HG03575 (cell line): Measurements from ENCODE around the gene TMEM26.

Source experiments
- ATAC-seq: cut with Tn5 transposase; IDR thresholded peaks from one replicate; pipeline ENCODE4 v1.9.1; 2021; ENCODE audit not compliant: unreplicated experiment, insufficient number of reproducible peaks, low FRiP score; ENCODE audit errors: extremely low read depth

Gene TMEM26

DNA sequence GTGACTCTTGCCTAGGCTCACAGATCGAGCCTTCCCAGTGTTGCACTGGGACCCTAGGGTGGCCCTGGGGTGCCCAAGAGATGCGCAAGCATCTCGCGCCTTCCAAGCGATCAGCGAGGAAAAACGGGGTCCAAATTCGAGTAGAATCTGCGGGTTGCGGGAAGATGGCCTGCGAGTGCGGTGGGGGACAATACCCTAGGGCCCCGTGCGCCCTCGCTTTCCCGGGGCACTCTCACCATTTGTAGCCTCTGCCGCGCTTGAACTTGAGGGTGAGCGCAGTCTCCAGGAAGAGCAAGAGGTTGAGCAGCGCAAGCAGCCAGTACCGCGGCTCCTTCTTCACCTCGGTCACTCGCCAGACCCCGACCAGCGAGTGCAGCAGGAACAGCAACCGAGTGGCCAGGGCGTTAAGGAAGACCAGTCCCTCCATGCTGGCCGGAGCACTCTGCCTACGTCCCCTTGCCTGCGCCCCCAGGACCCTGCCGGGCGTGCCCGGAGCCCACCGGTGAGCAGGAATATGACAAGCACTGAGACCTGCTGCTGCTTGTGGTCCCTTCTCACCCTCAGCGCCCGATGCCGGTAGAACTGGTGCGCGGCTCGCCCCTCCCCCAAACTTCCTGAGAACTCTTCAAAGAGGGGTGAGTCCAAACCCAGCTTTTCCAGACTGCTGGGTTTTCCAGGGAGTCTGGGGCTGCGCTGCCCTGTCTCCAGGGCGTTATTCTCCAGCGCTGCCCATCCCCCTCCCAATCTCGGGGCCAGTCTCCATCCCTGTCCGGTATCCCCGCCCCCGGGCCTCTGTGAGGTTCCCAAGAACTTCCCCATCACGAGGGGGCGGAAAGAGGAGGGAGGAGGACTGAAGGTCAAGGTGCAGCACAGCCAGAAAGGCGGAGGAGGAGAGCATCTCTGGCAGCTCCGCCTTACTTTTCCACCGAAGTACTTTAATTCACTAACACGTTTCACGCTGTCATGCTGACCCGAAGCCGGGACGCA, at the start of gene TMEM26:
TSS of gene TMEM26 (minus strand) at position 727 of the 987 bp plus-strand sequence. CDS start at position 427, 300 bp downstream.
- no peak for ATAC-seq

DNA sequence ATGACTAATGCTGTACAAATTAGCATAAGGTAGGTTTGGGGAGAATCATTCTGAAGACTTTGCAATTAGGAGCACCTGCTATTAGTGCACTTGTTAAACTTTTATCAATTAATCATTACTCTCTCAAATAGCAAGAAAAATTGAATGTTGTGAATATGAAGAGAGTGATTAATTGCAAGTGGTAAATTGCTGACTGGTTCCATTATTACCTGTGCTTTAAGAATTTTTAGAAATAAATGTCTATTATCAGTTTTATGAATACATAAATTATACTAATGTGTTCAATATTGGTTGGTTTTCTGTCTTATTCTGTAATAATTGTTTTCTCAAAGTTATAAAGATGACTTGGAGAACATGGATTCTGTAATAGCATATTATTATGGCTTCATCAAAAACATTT, 47.3 kb upstream of the TMEM26 start:
- ATAC-seq, result no peak

DNA sequence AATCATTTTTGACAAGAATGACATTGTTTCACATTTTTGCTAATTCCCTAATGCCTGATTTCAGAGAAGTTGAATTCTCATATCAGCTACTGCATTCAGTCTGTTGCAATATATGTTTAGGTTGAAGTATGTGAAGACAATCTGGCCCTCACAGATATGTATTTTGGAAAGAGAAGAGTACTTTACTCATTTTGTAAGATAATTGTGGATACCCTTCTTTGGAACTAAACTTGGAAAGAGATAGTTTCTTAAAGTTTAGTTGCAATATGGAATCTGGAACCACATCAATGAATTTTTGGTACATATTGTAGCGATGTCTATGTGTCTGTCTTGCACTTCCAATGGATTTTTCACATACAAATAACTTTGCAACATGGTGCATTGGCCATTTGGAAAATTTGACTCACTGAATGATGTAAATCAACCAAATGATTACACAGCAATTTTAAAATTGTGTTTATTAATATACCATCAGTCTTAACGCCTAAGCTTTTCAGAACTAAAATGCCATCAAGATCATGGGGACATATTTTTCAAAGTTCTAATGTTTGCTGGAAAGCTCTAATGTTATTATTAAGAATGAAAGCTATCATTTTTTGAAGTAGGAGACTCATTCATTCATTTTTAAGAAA, 39.3 kb upstream of the TMEM26 start:
- no peak for ATAC-seq

DNA sequence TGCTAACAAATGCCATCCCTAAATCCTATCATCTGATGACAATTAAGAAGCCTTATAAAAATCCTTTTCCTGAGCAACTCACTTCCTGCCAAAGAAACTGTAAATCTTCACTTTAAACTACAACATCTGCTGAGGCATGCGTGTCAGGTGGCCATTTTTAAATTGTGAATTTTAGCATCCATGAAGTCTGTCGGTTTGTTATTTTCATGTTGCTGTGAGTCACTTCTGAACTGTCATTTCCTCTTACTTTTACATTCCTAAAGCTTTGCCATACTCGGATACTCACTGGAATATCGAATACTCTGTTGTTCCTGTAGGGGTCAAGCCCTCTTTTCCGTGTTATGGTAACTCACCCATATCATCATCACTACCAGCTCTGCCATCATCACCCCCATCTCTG, 34.3 kb upstream of the TMEM26 start:
- no peak for ATAC-seq

DNA sequence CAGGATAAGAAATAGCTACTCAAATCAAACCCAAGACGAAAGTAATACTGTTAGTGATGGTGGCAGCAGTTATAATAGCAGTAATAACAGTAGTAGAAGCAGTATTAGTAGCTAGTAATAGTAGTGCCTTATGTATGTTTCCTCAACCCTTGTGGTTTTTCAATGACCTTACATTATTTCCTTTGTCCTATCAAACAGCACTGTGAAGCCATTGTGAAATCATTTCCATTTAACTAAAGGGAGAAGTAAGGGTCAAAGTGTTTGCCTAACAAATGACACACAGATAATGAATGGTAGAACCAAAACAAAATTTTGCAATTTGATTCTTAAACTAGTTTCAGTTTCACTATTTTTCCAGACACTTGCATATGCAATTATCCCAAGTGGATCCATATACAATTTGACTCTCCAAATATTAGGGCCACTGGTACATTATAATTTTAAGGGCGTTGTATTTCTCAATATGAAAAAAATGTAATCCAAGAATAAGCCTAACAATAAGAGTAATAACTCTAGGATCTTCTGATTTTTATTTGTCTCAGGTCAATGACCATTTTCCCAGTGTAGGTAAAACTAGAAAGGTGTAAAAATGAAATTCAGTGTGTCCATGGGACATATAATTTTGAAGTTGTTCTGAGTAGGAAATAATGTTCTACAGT, 33.7 kb upstream of the TMEM26 start:
- ATAC-seq, result no peak

DNA sequence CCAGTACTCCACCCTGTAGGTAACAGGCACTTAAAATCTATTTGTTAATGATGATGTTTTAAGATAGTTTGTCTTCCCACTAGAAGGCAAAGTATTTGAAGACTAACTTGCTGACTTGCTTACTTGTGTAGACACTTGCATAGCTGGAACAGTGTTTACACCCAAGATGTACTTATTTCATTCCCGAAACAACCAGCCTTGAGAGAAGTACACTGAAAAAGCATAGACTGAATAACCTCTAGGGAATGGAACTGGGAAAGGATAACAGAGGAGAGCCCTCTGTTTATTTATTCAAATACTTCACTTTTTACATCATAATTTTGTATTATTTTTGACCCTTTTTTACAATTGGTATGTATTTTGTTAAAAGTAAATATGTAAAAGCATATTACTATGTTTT, 33.1 kb upstream of the TMEM26 start:
- ATAC-seq, result no peak

DNA sequence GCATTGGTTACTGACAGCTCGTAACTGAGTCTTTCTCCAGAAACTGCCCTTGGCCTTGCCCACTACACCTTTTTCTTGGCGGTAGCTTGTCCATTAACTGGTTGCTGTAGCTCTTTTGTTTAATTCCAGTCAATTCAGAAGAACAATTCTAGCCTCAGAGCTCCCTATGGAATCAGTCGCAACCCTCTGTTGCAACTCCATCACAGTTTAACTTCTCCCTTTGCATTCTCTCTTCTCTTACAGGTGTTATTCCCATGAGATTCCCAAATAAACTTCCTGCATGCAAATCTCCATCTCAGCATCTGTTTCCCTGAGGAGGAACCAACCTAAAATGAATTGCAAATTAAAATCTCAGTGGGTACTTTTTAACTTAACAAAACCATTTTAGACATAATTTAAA, 28.4 kb upstream of the TMEM26 start:
- no peak for ATAC-seq

DNA sequence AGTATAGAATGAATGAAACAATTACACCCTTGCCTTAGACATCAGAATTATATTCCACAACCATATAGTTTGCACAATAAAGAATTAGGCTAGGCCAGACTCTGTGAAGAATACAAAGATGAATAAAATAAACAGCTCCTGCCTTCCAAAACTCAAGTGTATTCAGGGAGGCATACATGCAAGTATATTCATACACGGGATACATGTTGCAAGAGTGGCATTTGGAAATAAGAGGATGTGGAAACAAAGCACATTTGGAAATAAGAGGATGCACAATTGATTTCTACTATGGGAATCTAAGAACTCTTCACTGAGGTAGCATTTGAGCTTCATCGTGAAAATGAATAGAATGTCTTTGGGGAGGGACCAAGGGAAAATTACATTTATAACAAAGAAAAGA, 27.0 kb upstream of the TMEM26 start:
- no peak for ATAC-seq

DNA sequence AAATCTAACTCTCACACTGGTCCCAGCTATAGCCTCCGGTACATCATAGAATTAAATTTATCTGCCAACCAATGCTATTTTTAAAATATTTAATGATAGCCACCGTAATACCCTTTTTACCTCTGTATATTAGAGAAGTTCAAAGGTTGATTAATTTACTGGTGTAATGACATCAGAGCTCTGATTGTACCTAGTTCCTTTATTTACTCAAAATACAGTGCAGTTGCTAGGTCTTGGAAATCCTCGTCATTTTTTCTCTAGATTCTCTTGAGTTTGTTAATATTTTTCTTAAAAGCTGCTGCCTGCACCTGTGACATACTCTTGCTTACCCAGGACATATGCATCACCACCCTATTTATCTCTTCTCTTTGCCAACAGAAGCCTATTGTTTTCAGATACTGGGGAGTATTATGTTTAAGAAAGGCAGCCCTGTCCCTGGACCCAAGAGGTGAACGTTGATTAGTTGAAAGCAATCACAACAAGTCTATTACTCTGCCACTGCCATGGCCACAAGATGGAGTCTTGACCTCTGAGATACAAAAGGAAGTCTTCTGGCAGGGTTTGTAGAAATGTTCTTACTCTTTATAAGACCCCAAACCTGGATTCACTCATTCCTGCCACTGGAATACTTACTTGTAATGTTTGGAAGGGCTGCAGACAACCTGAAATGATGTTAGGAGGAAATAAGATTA, 25.6 kb upstream of the TMEM26 start:
- ATAC-seq, result no peak

DNA sequence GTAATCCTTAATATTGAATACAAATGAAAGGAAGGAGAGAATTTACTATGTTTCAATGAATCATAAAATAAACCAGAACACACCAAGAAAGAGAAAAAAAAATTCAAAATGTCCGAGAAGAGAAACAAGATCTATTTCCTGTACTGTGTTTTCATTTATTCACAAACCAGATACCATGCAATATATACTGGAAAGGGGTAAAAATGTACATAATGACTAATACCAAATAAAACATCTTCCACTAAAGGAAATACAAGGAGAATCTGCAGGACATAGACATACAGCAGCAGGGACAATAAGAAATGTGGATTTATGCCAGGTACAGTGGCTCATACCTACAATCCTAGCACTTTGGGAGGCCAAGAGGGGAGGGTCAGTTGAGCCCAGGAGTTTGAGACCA, 24.3 kb upstream of the TMEM26 start:
- ATAC-seq, result no peak

DNA sequence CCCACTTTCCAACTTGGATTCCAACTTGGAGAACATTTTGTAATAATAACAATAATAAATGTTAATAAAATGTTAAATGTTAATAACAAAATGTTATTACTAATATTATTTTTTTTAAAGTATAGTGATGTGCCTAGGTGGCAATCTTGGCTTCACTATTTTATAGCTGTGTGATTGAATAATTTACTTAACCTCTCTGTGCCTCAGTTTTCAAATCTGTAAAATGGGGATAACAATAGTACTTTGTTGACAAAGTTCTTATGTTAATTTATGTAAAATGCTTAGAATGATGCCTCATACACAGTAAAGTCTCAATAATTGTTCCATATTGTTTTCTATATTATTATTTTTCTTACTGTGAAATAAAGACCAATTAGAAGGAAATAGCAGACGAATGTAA, 23.3 kb upstream of the TMEM26 start:
- ATAC-seq, result no peak

DNA sequence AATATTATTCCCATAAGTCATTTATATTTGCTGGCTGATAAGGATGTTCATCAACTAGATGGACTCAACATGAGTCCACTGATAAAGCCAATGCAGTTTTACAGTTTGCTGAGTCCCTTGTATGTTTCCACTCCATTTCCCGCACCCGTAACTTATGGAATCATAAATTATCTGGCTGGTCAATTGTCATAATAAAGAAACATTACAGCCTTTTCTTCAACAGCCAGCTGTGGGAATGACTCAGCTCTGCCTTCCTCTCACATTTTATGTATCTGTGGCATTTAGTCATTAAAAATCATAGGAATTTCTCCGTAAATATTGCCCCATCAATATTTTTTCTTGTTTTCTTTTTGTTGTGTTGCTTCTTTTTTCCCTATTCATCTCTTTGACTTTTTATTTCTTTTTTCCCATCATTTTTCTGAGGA, 22.3 kb upstream of the TMEM26 start:
- ATAC-seq, result no peak

DNA sequence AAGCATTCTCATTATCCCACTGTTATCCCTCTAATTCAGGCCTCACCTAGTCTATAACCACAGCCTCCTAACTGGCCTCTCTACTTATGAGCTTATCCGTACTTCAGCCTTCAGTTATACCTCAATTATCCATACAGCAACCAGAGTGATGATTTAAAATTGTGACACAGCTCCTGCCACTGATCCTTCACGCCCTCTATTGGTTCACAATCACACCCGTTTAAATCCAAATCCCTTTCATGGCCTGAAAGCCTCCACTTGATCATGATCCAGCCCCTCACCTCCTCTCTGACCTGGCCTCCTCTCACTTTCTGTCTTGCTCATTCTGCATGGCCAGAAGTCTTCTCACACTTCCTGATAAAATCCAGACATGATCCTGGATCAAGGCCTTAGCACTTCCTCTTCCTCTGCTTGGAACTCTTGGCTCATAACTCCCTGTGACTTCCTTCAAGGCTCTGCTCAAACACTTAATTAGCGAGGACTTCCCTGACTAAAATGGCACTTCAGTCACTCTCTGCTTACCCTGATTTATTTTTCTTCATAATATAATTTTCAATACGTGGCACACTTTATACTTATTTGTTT, 19.0 kb upstream of the TMEM26 start:
- no peak for ATAC-seq

DNA sequence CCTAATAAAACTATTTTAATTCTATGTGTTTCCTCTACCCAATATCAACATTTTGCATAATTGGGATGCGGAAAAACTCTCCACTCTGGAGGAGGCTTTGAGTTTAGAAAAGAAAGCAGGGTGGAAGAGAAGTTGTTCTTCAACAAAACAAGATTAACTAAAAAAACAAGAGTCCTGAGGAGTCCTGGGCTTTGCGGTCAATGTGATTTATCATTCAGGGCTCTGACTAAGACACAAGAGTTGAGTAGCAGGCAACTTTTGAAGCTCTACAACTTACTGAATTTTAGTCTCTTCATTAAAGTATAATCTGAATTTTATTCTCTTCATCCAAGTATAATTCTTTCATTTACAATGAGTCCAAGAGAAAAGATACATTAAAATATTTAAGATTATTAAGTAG, 18.3 kb upstream of the TMEM26 start:
- ATAC-seq, result no peak

DNA sequence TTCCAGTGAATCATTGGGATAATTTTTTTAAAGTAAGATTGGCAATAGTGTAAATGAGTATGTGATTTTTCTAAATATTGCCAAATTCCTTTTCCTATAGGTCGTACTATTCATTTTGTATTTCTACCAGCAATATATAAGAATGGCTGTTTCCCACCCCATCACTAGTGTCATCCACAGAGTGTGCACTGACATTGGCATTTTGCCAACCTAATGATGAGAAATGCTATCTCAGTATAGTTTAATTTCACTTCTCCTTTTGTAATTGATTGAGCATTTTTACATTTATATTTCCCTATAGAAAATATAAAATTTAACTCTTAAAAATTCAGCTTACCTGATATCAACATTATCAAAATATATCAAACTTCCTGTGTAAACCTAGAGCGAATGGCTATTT, 17.6 kb upstream of the TMEM26 start:
- ATAC-seq, result no peak

DNA sequence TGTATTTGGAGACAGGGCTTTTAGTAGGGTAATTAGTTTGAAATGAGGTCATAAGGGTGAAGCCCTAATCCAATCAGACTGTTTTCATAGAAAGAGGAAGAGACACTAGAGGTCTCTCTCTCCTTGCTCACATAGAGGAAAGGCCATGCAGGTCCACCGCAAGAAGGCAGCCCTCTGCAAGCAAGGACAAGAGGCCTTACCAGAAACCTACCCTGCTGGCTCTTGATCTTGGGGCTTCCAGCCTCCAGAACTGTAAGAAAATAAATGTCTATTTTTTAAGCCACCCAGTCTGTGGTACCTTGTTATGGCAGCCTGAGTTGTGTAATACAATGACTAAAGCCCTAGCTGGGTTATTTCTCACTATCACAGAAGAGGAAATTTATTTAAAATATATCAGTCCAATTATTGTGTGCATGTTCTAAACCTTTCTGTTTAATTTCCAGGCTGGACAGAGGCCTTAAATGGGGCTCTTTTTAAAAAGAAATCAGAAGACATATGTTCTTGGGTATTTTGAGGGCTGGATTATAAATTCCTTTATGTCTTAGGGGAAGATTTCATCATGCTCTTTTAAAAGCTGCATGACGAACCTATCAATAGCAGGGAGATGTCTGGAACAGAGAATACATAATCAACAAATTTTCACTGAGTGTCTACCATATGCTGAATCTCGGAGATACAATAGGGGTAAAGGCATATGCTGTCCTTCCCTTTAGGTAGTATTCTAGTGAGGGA, 12.9 kb upstream of the TMEM26 start:
- no peak for ATAC-seq

DNA sequence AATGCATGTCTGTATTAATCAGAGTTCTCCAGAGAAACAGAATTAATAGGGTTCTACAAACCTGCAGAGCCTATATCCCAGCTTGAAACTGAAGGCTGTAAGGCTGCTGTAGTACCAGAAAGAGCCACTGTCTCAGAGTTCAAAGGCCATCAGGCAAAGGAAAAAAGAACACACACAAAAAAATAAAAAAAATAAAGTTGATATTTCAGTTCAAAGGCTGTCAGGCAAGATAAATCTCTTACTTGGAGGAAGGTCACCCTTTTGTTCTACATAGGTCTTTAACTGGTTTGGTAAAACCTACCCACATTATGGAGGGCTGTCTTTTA, 12.0 kb upstream of the TMEM26 start:
- ATAC-seq, result no peak

DNA sequence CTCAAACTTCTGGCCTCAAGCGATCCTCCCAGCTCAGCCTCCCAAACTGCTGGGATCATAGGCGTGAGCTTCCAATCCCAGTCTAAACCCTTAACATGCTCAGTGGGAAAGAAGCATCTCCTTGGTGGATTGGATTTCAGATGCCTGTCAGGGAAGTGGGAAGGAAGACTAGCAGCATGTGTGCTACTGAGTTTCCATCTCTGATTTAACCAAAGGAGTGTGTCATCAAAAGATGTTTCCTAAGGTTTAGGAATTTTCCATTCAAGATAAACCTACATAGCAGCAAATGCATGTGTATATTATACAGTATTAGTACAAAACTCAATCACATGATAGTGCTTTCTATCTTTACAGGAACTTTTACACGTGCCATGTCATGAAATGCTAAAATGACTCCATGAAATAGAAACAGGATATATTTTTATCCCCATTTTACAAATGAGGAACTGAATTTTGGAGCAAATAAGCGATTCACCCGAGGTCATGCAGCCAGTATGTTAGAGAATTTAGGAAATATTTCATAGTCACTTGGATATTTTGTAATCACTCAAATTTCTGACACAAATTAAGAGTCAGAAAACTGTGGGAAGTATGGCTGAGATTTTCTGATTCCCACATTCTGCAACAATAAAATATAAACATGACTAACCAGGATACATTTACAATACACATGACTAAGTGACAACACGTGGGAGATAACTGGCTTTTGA, 11.4 kb upstream of the TMEM26 start:
- no peak for ATAC-seq
